Lower leg skin (tissue), 4 donors: ENCODE results near the gene MGMT. TPM values are rescaled to one million over a fixed set of nuclear protein-coding genes. Genes with fewer than 3 reads are reported as not detected.
A peak's percentile ranks its signal among the peaks of the same experiment; 100 is the strongest.

ENCODE experiments used
- DNase-seq, 2 donors: peaks; one replicate each; pipeline ENCODE4 v3.0.0-alpha.2; 2019; ENCODE audit warnings: low spot score in 2 of 2
- H3K4me3 ChIP-seq: fragments of 200-600 bp; sonication (generic); 2 replicates; pipeline ENCODE4 v1.5.1; 2017; ENCODE audit warnings: mild to moderate bottlenecking, low read depth; ENCODE audit not compliant: poor library complexity, severe bottlenecking
- CTCF ChIP-seq, 3 donors: fragments of 450-650 bp; IDR thresholded peaks; one replicate each; pipeline ENCODE4 v1.5.1; 2016; ENCODE audit warnings: antibody characterized with exemption in 3 of 3, mild to moderate bottlenecking in 3 of 3, moderate library complexity in 2 of 3
- POLR2A ChIP-seq, 2 donors: fragments of 450-650 bp; IDR thresholded peaks; one replicate each; pipeline ENCODE4 v1.6.1; 2016 to 2017; ENCODE audit warnings: antibody characterized with exemption in 2 of 2, mild to moderate bottlenecking in 1 of 2, moderate library complexity in 1 of 2
- WGBS, 2 donors: methylation state at CpG; one replicate each; pipeline ENCODE4 v1.1.5; 2018; 5-methylcytosine and 5-hydroxymethylcytosine counted together
- intact Hi-C: fragments of 100-400 bp; cut with DNase I; formaldehyde crosslinking; loops from one replicate; pipeline ENCODE4 v1.15.0; 2023; ENCODE audit warnings: low total_unique reads
- total RNA-seq, 4 donors: library from RNA; depleted of rRNA; stranded (reverse); fragments of >200 nt; gene quantifications; one replicate each; pipeline ENCODE4 v1.1.0, GENCODE V29; 2016

Gene MGMT
- total RNA-seq, 4 donors from 2014 or later = 13.1 to 38.7 (median 29.2) TPM

DNA sequence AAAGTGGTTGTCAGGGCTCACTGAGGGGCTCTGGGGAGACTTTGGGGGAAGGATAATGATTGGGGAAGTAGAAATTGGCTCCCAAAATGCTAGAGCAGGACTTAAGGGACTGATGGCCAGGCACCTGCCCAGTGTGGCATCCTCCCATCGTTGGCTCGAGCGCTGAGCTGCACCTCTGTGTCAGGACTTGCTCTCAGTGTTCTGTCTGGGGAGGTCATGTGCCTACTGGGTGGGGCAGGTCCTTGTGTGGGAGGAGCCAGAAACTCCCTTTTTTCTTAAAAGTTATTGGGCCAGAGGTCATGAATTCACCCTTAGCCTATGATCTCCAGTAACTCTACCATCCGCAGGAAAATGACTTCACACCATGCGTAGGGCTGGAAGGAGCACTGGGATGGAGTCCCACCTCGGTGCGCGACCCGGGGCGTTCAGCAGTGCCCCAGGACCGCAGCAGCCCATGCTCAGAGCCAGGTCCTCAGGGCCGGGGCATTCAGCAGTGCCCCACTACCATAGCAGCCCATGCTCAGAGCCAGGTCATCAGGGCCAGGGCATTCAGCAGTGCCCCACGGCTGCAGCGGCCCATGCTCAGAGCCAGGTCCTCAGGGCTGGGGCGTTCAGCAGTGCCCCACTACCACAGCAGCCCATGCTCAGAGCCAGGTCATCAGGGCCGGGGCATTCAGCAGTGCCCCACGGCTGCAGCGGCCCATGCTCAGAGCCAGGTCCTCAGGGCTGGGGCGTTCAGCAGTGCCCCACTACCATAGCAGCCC is 275.1 kb downstream of the MGMT start:
- peak in 1 of 2 donors; percentile 56 for DNase-seq
- 92 to 97% methylated on average over 11 of the region's 19 CpGs for WGBS, 2 donors
- TF ChIP-seq CTCF (IDR thresholded peaks at IDR 0.05) (no peak), POLR2A (IDR thresholded peaks at IDR 0.05) (no peak)
- intact Hi-C loops = no loop called here
- no peak overlapping the region for H3K4me3 ChIP-seq

- intact Hi-C loops = no loop called here
- H3K4me3 ChIP-seq = no peak overlapping the region
- TF ChIP-seq POLR2A (IDR thresholded peaks at IDR 0.05) (no peak), CTCF (IDR thresholded peaks at IDR 0.05) (no peak)
- peak in 1 of 2 donors; percentile 78 for DNase-seq
- WGBS, 2 donors = 96 to 98% methylated on average over 29 to 30 of the region's 30 CpGs
These were observed 275.9 kb downstream of the MGMT start for GRCh38 chr10:129742742-129743550.

DNA sequence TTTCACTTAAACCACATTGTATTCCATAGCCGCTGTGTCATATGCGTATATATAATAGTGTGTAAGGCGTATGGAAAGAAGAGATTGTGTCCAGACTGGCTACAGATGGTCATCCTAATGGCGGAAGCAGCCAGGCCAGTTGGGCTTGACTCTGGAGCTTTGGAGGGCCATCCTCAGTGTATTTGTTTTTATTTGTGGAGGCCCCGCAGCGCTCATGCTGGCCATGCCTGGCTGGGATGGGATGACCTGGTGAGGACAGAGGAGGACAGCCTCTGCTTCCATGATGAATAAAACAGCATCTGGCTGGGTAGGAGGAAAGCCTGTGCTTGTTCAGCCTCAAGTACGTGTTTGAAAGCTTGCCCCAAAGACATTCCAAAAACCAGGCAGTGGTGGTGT is 276.7 kb downstream of the MGMT start:
- intact Hi-C loops = no loop called here
- TF ChIP-seq POLR2A (IDR thresholded peaks at IDR 0.05) (no peak), CTCF (IDR thresholded peaks at IDR 0.05) (no peak)
- H3K4me3 ChIP-seq = no peak overlapping the region
- WGBS, 2 donors = 96 to 97% methylated on average over 7 of the region's 7 CpGs
- peak in 1 of 2 donors; percentile 49 for DNase-seq

DNA sequence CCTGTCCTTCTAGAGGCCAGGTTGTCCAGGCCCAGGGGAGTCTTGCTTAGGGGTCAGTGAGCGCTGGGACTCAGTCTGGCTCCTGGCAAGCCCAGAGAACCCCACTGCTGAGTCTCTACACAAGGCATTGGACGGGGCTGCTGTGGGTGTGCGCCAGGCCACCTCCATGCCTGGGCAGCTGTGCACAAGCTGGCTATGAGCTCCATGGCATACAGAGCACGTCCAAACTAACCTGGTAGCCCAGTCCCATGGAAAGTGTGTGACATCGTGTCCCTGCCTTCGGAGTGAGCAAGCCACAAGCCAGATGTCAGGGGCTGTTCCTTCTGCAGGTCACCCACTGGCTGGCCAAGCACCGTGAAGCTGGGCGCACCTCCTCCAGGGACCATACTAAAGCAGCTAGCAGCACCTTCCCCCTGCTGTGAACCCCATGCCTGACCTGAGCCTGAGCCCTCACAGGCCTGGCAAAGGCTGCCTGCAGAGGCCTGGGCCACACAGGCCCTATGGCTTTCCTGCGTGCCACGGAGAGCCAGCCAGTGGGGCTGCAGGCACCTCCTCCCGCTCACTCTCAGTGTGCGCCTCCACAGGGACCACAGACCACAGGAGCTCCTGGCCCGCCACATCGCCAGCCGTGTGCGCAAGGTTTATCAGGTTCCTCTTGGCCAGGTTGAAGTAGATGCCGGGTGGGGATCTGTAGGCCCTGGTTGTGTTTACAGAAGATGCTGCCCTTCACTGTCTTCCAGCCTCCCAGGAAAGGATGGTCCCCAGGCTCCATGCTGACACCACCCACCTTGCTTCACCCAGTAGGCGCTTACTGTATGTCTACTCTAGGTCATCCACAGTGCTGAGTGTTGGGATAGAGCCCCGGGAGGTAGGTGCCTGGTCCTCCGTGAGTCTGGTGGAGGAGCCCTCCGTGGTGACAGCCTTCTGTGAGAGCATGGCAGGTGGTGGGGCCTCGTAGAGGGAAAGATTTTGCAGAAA is 277.4 kb downstream of the MGMT start:
- intact Hi-C loops = no loop called here
- TF ChIP-seq POLR2A (IDR thresholded peaks at IDR 0.05) (no peak), CTCF (IDR thresholded peaks at IDR 0.05) (no peak)
- peak; percentile 5 to 54 for DNase-seq
- WGBS, 2 donors = 96% methylated on average over 18 to 20 of the region's 22 CpGs
- H3K4me3 ChIP-seq = no peak overlapping the region

- 96 to 97% methylated on average over 13 of the region's 13 CpGs for WGBS, 2 donors
- no peak for DNase-seq
- intact Hi-C loops = no loop called here
- no peak for TF ChIP-seq CTCF (IDR thresholded peaks at IDR 0.05)
- no peak for TF ChIP-seq POLR2A (IDR thresholded peaks at IDR 0.05)
- H3K4me3 ChIP-seq = no peak overlapping the region
These were observed 278.2 kb downstream of the MGMT start for GRCh38 chr10:129745186-129745750.
